GM12878 (cell line): Measurements from ENCODE around the gene KLHL15. TPM values are rescaled to one million over a fixed set of nuclear protein-coding genes. Genes with fewer than 3 reads are reported as not detected.

Experiments
- BCL11A ChIP-seq: IDR thresholded peaks from 2 replicates; pipeline ENCODE4 v1.6.1; 2011; ENCODE audit warnings: low read depth, low read length
- CHD4 ChIP-seq: fragments of 200-600 bp; sonication (generic); IDR thresholded peaks from 2 replicates; pipeline ENCODE4 v1.6.1; 2016; ENCODE audit warnings: mild to moderate bottlenecking
- IRF4 ChIP-seq: IDR thresholded peaks from 2 replicates; pipeline ENCODE4 v1.6.1; 2011; ENCODE audit warnings: low read depth, low read length
- RAD21 ChIP-seq: IDR thresholded peaks from 2 replicates; pipeline ENCODE4 v1.6.1; 2011; ENCODE audit warnings: mild to moderate bottlenecking, low read depth, low read length, moderate library complexity; ENCODE audit not compliant: insufficient read depth
- RUNX3 ChIP-seq: IDR thresholded peaks from 2 replicates; pipeline ENCODE4 v1.6.1; 2012; ENCODE audit warnings: low read length, inconsistent platforms
- SMAD5 ChIP-seq: IDR thresholded peaks from 2 replicates; pipeline ENCODE4 v1.6.1; 2016; ENCODE audit warnings: antibody characterized with exemption, low read depth
- SREBF1 ChIP-seq: IDR thresholded peaks from 2 replicates; pipeline ENCODE4 v1.6.1; 2012; ENCODE audit warnings: mild to moderate bottlenecking, low read length
- TCF7 ChIP-seq: IDR thresholded peaks from 2 replicates; pipeline ENCODE4 v1.6.1; 2014; ENCODE audit warnings: antibody characterized with exemption, borderline replicate concordance
- YBX1 ChIP-seq: fragments of 450-650 bp; IDR thresholded peaks from 2 replicates; pipeline ENCODE4 v1.6.1; 2016; ENCODE audit warnings: antibody characterized with exemption
- polyA plus RNA-seq, 11 experiments: library from polyadenylated mRNA; depleted of rRNA in 4 of 11; unstranded in 6 of 11; stranded (reverse) in 5 of 11; fragments of >200 nt; fragmentation: Nextera tagmentation in 4 of 11; fragmentation: Illumina TruSeq in 1 of 11; extraction: Ambion mirVana in 4 of 11; extraction: Trizol in 1 of 11; gene quantifications; 1 replicate in 1 of 11; 2 replicates in 10 of 11; pipeline versions ENCODE4 v1.2.1 to v1.2.3, GENCODE V29; 2011 to 2016; ENCODE audit warnings: inconsistent platforms in 2 of 11, missing spikeins in 2 of 11, low read depth in 1 of 11
- total RNA-seq, 4 experiments: library from RNA; depleted of rRNA in 3 of 4; stranded (reverse); fragments of >200 nt in 3 of 4; fragmentation: Illumina TruSeq in 1 of 4; extraction: Trizol in 1 of 4; gene quantifications; 2 replicates each; pipeline versions ENCODE4 v1.2.1 to v1.2.3, GENCODE V29; 2013 to 2021
- TF ChIP-seq, protein P1 (sequence below): fragments of 450-650 bp; IDR thresholded peaks from 2 replicates; pipeline ENCODE4 v1.6.1; 2017; ENCODE audit warnings: mild to moderate bottlenecking, moderate library complexity
- TF ChIP-seq, protein P2 (sequence below): IDR thresholded peaks from 2 replicates; pipeline ENCODE4 v1.6.1; 2011; ENCODE audit warnings: borderline replicate concordance, low read depth, mild to moderate bottlenecking, moderate library complexity, mixed read lengths, low read length; ENCODE audit not compliant: insufficient read depth; ENCODE audit errors: extremely low read length
- TF ChIP-seq, protein P3 (sequence below): fragments of 450-650 bp; formaldehyde crosslinking; IDR thresholded peaks from 2 replicates; pipeline ENCODE4 v1.4.0; 2020; ENCODE audit warnings: mild to moderate bottlenecking, moderate library complexity
- TF ChIP-seq, protein P4 (sequence below): IDR thresholded peaks from 2 replicates; pipeline ENCODE4 v1.6.1; 2012; ENCODE audit warnings: low read depth, low read length, improper control_type of control experiment
- TF ChIP-seq, protein P5 (sequence below): fragments of 450-650 bp; IDR thresholded peaks from 2 replicates; pipeline ENCODE4 v1.6.1; 2016; ENCODE audit warnings: mild to moderate bottlenecking

The KLHL15 gene
- total and polyA plus RNA-seq, 10 of the 15 experiments (the other 5 are each of a cell fraction or from before 2014, with no cell fraction given): 1.4 to 7.0 (median 3.7) TPM

DNA sequence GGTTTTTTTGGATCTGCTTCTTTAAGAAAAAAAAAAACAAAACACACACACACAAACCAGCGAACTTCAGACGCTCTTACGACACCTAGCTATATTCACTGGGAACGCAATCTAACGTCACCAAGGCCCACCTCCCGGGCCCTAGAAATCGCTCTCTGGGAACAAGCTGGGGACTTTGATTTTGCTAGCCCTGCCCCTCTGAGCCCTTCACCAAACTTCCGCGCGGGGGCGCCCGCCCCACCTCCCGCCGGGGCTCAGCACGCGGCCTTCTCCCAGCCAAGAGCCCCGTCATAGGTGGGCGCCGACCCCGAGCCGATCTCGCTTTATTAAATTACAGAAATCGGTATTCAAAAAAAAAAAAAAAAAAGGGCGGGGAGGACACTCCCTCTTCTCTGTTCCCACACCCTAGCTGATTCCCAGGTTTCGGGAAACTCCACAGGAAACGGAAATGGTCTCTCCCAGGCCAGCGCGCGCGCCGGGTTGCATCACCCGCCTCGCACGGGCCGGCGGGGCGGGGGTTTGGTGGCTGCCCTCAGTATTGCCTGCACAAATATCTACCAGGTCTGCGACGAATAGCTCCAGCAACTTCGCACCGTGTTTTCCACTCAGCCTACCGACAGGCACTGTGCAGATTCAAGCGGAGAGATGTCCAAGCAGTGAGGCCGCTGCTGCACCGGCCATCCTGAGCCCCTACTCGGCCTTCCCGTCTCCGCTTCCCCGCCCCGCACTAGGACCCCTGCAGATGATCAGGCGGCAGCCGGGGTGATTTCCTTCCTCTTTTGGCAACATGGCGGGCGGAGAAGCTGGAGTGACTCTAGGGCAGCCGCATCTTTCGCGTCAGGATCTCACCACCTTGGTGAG lies 27.4 kb upstream of the KLHL15 start, which contains the start of gene EIF2S3 (continued):
- TF ChIP-seq, protein P1, sequence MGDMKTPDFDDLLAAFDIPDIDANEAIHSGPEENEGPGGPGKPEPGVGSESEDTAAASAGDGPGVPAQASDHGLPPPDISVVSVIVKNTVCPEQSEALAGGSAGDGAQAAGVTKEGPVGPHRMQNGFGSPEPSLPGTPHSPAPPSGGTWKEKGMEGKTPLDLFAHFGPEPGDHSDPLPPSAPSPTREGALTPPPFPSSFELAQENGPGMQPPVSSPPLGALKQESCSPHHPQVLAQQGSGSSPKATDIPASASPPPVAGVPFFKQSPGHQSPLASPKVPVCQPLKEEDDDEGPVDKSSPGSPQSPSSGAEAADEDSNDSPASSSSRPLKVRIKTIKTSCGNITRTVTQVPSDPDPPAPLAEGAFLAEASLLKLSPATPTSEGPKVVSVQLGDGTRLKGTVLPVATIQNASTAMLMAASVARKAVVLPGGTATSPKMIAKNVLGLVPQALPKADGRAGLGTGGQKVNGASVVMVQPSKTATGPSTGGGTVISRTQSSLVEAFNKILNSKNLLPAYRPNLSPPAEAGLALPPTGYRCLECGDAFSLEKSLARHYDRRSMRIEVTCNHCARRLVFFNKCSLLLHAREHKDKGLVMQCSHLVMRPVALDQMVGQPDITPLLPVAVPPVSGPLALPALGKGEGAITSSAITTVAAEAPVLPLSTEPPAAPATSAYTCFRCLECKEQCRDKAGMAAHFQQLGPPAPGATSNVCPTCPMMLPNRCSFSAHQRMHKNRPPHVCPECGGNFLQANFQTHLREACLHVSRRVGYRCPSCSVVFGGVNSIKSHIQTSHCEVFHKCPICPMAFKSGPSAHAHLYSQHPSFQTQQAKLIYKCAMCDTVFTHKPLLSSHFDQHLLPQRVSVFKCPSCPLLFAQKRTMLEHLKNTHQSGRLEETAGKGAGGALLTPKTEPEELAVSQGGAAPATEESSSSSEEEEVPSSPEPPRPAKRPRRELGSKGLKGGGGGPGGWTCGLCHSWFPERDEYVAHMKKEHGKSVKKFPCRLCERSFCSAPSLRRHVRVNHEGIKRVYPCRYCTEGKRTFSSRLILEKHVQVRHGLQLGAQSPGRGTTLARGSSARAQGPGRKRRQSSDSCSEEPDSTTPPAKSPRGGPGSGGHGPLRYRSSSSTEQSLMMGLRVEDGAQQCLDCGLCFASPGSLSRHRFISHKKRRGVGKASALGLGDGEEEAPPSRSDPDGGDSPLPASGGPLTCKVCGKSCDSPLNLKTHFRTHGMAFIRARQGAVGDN: no peak
- peak; percentile 66 for TF ChIP-seq RUNX3
- TF ChIP-seq YBX1: no peak
- TF ChIP-seq SREBF1: no peak
- TF ChIP-seq, protein P2, sequence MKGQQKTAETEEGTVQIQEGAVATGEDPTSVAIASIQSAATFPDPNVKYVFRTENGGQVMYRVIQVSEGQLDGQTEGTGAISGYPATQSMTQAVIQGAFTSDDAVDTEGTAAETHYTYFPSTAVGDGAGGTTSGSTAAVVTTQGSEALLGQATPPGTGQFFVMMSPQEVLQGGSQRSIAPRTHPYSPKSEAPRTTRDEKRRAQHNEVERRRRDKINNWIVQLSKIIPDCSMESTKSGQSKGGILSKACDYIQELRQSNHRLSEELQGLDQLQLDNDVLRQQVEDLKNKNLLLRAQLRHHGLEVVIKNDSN: no peak
- TF ChIP-seq BCL11A: 0 out of 2 replicates have a peak, but pooled peaks have one; percentile 43
- TF ChIP-seq TCF7: no peak
- TF ChIP-seq CHD4: no peak
- TF ChIP-seq, protein P3, sequence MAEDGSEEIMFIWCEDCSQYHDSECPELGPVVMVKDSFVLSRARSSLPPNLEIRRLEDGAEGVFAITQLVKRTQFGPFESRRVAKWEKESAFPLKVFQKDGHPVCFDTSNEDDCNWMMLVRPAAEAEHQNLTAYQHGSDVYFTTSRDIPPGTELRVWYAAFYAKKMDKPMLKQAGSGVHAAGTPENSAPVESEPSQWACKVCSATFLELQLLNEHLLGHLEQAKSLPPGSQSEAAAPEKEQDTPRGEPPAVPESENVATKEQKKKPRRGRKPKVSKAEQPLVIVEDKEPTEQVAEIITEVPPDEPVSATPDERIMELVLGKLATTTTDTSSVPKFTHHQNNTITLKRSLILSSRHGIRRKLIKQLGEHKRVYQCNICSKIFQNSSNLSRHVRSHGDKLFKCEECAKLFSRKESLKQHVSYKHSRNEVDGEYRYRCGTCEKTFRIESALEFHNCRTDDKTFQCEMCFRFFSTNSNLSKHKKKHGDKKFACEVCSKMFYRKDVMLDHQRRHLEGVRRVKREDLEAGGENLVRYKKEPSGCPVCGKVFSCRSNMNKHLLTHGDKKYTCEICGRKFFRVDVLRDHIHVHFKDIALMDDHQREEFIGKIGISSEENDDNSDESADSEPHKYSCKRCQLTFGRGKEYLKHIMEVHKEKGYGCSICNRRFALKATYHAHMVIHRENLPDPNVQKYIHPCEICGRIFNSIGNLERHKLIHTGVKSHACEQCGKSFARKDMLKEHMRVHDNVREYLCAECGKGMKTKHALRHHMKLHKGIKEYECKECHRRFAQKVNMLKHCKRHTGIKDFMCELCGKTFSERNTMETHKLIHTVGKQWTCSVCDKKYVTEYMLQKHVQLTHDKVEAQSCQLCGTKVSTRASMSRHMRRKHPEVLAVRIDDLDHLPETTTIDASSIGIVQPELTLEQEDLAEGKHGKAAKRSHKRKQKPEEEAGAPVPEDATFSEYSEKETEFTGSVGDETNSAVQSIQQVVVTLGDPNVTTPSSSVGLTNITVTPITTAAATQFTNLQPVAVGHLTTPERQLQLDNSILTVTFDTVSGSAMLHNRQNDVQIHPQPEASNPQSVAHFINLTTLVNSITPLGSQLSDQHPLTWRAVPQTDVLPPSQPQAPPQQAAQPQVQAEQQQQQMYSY: no peak
- peak; percentile 41 for TF ChIP-seq RAD21
- TF ChIP-seq, protein P4, sequence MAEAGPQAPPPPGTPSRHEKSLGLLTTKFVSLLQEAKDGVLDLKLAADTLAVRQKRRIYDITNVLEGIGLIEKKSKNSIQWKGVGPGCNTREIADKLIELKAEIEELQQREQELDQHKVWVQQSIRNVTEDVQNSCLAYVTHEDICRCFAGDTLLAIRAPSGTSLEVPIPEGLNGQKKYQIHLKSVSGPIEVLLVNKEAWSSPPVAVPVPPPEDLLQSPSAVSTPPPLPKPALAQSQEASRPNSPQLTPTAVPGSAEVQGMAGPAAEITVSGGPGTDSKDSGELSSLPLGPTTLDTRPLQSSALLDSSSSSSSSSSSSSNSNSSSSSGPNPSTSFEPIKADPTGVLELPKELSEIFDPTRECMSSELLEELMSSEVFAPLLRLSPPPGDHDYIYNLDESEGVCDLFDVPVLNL: 0 out of 2 replicates have a peak, but pooled peaks have one; percentile 44
- peak; percentile 34 for TF ChIP-seq IRF4
- TF ChIP-seq, protein P5, sequence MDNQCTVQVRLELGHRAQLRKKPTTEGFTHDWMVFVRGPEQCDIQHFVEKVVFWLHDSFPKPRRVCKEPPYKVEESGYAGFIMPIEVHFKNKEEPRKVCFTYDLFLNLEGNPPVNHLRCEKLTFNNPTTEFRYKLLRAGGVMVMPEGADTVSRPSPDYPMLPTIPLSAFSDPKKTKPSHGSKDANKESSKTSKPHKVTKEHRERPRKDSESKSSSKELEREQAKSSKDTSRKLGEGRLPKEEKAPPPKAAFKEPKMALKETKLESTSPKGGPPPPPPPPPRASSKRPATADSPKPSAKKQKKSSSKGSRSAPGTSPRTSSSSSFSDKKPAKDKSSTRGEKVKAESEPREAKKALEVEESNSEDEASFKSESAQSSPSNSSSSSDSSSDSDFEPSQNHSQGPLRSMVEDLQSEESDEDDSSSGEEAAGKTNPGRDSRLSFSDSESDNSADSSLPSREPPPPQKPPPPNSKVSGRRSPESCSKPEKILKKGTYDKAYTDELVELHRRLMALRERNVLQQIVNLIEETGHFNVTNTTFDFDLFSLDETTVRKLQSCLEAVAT: peak; percentile 73; the same call in 1 of the 2 replicates
- TF ChIP-seq SMAD5: peak; percentile 92
